NCI-H526 (cell line): ENCODE results near the gene CEP152.

Source experiments
- DNase-seq, 2 experiments: peaks; one replicate each; lab custom pipeline; 2025; lab: John Stamatoyannopoulos, UW

The CEP152 gene

DNA sequence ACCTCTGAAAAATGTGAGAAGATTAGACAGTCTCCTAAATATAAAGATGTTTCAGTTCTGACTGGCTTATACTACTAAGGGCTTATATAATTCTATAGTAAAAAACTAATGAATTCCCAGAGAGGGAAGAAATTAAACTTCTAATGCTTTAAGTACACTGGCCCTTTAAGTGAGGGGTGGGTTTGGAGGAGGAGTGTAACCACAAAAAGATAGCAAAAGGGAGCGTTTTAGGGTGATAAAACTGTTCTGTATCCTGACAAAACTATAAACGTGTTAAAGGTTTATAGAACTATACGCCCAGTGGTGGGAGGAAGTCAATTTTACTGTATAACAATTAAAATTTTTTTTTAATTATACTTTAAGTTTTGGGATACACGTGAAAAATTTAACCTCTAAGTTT lies 45.8 kb downstream of the CEP152 start:
- DNase-seq: no peak

DNA sequence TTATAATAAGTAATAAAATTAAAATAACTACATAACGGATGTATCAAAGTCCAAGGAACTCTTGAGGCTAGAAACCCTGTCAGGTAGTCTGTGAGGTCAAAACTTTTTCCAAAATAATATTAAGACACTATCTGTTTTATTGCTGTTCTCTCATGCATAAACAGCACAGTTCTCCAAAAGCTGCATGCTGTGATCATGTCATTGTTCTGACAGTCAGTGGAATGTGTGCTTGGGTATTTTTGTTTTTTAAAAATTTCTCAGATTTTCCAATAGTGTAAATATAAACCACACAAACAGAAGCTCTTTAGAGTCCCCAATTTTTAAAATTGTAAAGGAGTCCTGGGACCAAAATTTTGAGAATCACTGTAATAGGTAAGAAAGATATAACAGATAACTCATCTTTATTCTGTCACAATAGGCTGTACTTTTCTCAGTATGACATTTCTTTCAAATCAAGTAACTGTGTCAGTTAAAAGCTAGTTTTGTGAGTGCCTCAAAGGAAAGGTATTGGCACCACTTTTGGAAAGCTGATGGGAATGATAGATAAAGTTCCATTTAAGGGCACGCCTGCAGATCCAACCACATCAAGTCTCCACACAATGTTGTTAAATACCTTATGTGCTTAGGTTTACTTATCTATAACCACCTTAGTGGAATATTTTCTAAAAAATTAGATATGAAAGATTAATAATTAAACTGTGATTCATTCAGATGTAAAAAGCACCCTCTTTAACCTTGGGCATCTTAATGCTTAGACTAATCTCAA lies 49.3 kb downstream of the CEP152 start:
- no peak for DNase-seq

- DNase-seq: no peak
These were observed 50.9 kb downstream of the CEP152 start for GRCh38 chr15:48759921-48760320.

DNA sequence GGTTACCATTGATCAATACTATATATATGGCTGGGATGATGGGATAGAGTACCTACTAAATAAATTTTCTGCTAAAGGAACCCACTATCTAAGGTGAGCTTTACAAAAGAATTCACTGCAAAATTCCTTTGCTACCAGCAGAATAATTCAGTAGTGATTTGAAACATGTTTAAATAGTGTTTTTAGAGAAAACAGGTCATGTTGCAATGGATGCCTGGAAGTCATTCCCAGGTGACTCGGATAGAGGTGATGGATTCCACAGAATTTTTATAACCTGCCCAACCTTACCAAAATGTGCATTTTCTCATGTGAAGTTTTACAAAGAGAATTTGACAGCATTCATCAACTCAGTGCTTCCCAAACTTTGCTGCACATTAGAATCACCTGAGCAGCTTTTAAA lies 53.2 kb downstream of the CEP152 start:
- no peak for DNase-seq

DNA sequence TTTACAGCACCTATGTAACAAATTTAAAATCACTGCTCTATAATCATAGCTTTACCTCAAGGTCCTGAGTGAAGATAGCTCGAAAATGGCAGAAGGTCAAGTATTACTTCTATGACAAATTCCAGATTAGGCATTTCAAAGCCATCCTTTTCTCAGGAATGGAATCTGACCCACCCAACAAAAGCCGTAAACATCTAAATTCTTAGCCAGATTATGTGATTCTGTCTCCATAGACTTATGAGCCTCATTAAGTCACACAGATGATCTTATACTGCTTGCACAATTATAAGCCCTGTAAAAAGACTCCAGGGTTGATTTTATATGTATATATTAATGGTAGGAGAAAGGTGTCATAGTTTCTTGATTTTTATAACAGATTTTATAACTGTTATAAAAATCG lies 56.9 kb downstream of the CEP152 start:
- no peak for DNase-seq

GRCh38 chr15:48751595-48751994 lies 59.3 kb downstream of the CEP152 start:
- DNase-seq: no peak

- DNase-seq: no peak
These were observed 62.3 kb downstream of the CEP152 start for GRCh38 chr15:48748535-48748934.

GRCh38 chr15:48733615-48734014 lies 77.3 kb downstream of the CEP152 start:
- no peak for DNase-seq

GRCh38 chr15:48730506-48730905 lies 80.4 kb downstream of the CEP152 start:
- no peak for DNase-seq

DNA sequence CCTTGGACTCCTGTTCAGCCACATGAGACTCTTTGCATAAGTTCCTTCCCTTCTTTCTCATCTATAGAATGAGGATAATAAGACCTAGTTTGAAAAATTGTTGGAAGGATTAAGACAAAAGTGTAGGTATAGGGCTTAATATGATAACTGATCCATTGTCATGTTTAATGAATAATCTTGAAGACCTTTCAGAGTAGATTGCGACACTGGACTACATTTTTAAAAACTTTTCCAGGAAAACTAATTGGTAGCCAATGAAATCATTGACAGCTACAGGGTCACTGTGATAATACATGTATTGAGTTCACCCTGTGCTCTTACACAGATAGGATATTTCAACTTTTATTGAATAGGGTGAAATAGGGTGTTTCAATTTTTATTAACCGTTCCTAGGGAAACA lies 86.9 kb downstream of the CEP152 start:
- no peak for DNase-seq

DNA sequence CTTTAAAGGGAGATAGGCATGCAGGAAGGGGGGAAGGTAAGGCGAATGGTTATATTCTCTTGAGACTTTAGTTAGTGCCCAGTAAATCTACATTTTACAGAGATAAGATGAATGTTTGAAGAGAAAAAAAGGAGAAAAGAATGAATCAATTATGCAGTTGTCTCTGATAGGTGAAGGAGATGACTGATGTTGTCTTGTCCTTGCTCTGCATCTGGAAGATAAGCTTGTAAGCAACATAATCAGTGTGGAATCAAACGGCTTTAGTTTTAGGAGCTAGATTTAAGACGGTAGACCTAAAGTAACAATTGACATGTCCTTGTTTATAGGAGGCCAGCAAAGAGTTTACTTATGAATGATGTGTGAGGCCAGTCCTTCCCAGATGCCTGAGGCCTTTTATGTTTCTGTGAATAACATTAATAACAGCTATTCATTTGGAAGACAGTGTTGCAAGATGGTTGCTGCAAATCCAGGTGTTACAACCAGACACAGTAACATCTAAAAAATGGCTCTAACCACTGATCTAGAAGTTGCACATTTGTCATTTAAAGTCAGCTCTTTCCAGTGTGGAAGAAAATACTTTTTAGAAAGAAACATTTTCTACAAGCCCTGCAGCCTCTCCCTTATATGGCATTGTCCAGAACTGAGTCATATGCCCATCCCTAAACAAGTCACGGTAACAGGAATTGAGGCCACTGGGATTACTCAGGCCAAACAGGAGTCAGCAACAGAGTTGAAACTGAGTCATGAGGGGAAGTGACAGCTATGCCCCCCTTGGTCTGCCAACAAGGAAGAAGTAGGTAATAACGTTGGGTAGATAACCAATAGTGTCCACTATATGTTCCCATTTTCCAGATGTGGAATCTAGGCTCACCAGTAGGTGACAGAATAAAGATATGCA lies 87.9 kb downstream of the CEP152 start:
- DNase-seq: no peak

DNA sequence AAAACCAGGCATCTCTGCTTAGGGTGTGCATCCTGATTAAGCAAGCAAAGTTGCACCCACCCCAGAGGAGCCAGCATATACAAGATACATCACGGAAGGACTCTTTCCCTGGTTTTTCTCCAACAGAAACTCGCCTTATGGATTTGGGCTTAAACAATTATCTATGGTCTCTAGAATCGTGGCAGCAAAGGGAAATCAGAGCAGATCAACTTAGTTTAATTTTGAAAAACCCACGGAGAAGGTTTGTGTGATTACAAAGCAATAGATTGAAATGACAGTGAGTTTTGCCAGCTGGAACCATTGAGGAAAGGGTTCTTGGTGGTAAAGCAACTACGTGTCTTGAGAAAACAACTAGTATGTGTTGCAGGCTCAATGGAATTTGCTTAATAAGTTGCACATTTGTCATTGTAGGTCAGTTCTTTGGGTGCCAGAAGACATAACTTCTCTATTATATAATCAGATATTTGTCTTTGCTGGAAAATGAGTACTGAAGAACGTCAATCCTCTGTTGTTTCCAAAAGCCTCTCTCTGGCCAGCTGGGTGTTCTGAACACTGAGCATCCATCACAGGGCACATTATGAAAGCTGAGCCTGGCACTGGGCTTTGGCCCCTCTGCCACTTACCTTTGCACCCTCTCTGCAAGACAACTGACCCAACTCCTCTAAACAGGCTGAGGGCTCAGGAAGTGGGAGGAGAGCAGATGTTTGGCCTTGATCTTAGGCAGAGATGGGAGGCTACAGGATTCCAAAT lies 89.6 kb downstream of the CEP152 start:
- DNase-seq: no peak

GRCh38 chr15:48720646-48721045 lies 90.2 kb downstream of the CEP152 start:
- DNase-seq: no peak

- DNase-seq: no peak
These were observed 91.2 kb downstream of the CEP152 start for GRCh38 chr15:48719668-48720067.

GRCh38 chr15:48718646-48719045 lies 92.2 kb downstream of the CEP152 start:
- no peak for DNase-seq

- DNase-seq: no peak
These were observed 93.4 kb downstream of the CEP152 start for GRCh38 chr15:48717458-48717857.

GRCh38 chr15:48712546-48712945 lies 98.3 kb downstream of the CEP152 start:
- no peak for DNase-seq

- no peak for DNase-seq
These were observed 99.8 kb downstream of the CEP152 start for GRCh38 chr15:48710952-48711495.

DNA sequence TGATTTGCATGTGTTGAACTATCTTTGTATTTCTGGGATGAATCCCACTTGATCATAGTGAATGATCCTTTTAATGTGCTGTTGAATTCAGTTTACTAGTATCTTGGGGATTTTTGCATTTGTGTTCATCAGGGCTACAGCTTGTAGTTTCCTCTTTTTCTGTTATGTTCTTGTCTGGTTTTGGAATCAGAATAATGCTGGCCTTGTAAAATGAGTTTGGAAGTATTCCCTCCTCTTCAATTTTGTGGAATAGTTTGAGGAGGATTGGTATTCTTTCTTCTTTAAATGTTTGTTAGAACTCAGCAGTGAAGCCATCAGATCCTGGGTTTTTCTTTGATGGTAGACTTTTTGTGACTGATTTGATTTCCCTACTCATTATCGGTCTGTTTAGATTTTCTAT lies 102.2 kb downstream of the CEP152 start:
- DNase-seq: no peak

DNA sequence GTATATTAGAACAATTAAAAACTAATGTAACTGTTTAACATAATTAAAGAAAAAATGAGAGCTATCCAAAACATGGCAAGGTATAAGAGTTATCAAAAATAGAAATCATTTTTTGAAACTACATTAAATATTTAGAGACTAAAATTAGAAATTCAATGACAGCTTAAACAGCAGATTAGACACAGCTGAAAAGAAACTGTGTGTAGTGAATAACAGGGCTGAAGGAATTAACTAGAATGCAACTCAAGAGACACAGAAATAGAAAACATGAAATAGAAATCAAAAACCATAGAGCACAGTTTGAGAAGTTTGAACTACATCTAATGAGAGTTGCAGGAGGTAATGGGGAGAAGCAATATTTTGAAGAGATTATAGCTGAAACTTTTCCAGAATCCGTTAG lies 105.5 kb downstream of the CEP152 start:
- DNase-seq: no peak

GRCh38 chr15:48703544-48703943 lies 107.3 kb downstream of the CEP152 start:
- no peak for DNase-seq

DNA sequence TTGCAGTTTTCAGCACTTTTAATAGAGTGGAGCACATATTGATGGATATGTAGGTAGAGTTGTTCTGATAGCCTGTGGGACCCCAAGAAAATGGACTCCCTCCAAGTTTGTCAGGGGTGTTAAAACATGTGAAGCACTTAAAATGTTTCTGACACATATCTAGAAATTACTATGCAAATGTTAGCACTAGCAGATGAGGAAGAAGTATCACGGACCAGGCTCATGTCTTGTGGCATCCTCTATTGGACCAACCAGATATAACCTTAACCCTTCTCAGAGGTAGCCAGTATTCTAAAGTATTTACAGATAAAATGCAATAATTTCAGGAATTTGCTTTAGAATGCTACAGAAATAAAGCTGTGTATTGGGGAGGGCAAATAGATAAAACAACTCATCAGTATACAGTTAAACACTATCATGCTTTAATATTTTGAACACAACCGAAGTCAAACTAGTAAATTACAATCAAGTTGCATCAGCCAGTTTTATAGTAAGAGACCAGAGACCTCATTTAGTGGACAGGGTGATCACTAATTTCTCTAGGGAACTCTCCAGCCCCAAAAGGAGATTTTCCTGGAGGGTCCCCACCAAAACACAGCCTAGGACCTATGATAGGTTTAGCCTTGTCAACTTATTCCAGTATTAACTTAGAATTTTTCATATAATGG lies 108.2 kb downstream of the CEP152 start:
- no peak for DNase-seq
